HFFc6 (cell line): ENCODE results near the gene PELI2. TPM values are rescaled to one million over a fixed set of nuclear protein-coding genes. Genes with fewer than 3 reads are reported as not detected.

Experiments
- DNase-seq: peaks from one replicate; pipeline ENCODE4 v3.0.0-alpha.2; 2018
- H3K27ac Mint-ChIP-seq: 2 replicates; pipeline ENCODE4 v1.8.0; 2020; ENCODE audit warnings: mild to moderate bottlenecking, mixed read lengths
- H3K27me3 Mint-ChIP-seq: 2 replicates; pipeline ENCODE4 v1.8.0; 2021; ENCODE audit warnings: mild to moderate bottlenecking, moderate library complexity, mixed read lengths; ENCODE audit not compliant: insufficient read depth
- H3K36me3 Mint-ChIP-seq: 2 replicates; pipeline ENCODE4 v1.8.0; 2021; ENCODE audit warnings: low read depth, mixed read lengths
- H3K4me1 Mint-ChIP-seq: 2 replicates; pipeline ENCODE4 v1.8.0; 2020; ENCODE audit warnings: low read depth, mixed read lengths
- H3K4me3 Mint-ChIP-seq: 2 replicates; pipeline ENCODE4 v1.8.0; 2020; ENCODE audit warnings: mild to moderate bottlenecking, moderate library complexity, mixed read lengths
- H3K9me3 Mint-ChIP-seq: 2 replicates; pipeline ENCODE4 v1.8.0; 2020; ENCODE audit warnings: mild to moderate bottlenecking, mixed read lengths
- CTCF ChIP-seq: fragments of 200-600 bp; sonication (generic); IDR thresholded peaks from 2 replicates; pipeline ENCODE4 v1.5.0; 2021; ENCODE audit warnings: antibody characterized with exemption, mild to moderate bottlenecking
- long read RNA-seq: library from polyadenylated mRNA; unstranded; transcript quantifications from one replicate; pipeline ENCODE4 v2.0.0, GENCODE V29; 2019
- total RNA-seq, 6 experiments: library from RNA; stranded (reverse); fragmentation: NEBNext Ultra II Directional; extraction: Animal tissue kit (Norgen Biotek cat#: 25700); gene quantifications; 2 replicates in 1 of 6; 3 replicates in 5 of 6; pipeline ENCODE4 v1.2.3, GENCODE V29; 2021

The PELI2 gene
- 1 to 10 TPM in 5 of 6 experiments, under 1 TPM in 1; 0.69 to 5.9 (median 4.6) TPM for total RNA-seq
- long read RNA-seq, partial matches to known transcripts = 0 of 2 reads
- long read RNA-seq, other reads (novel, unspliced or antisense) = 2 of 2 reads

- H3K27me3 Mint-ChIP-seq = peaks cover 4% of the 10 kb centered on the region; the same call in 1 of the 2 replicates
- no peaks in the 10 kb centered on the region for H3K36me3 Mint-ChIP-seq
- H3K4me1 Mint-ChIP-seq = peaks cover 39% of the 10 kb centered on the region
- DNase-seq = peak; percentile 51
- peak; percentile 19; the same call in 1 of the 2 replicates for TF ChIP-seq CTCF
- peak within 1 kb of the TSS; percentile 78; the same call in 1 of the 2 replicates for H3K27ac Mint-ChIP-seq
- no peaks in the 10 kb centered on the region for H3K9me3 Mint-ChIP-seq
- peak within 1 kb of the TSS; percentile 95 for H3K4me3 Mint-ChIP-seq
Measured at GRCh38 chr14:56117765-56118610, at the start of gene PELI2. PELI2 (plus strand) TSS chr14:56118411; CDS start chr14:56118661, 250 bp downstream.

GRCh38 chr14:56073799-56074198, 44.4 kb upstream of the PELI2 start:
- Mint-ChIP-seq H3K27me3 (peaks cover 15% of the 10 kb centered on the region), H3K36me3 (no peaks in the 10 kb centered on the region), H3K27ac (no peak overlapping the region), H3K9me3 (no peaks in the 10 kb centered on the region), H3K4me1 (no peaks in the 10 kb centered on the region), H3K4me3 (no peak overlapping the region)
- TF ChIP-seq CTCF = no peak
- no peak for DNase-seq

- no peak for DNase-seq
- Mint-ChIP-seq H3K27me3 (peaks cover 15% of the 10 kb centered on the region), H3K4me1 (no peaks in the 10 kb centered on the region), H3K36me3 (no peaks in the 10 kb centered on the region), H3K9me3 (no peaks in the 10 kb centered on the region), H3K27ac (no peak overlapping the region), H3K4me3 (no peak overlapping the region)
- no peak for TF ChIP-seq CTCF
Measured at GRCh38 chr14:56075301-56075700, 42.9 kb upstream of the PELI2 start.

GRCh38 chr14:56081139-56081538, 37.1 kb upstream of the PELI2 start:
- Mint-ChIP-seq H3K27me3 (peaks cover 21% of the 10 kb centered on the region), H3K36me3 (no peaks in the 10 kb centered on the region), H3K4me3 (no peak overlapping the region), H3K4me1 (no peaks in the 10 kb centered on the region), H3K9me3 (no peaks in the 10 kb centered on the region), H3K27ac (no peak overlapping the region)
- no peak for TF ChIP-seq CTCF
- no peak for DNase-seq

GRCh38 chr14:56082880-56083279, 35.3 kb upstream of the PELI2 start:
- Mint-ChIP-seq H3K27me3 (peaks cover 22% of the 10 kb centered on the region), H3K9me3 (no peaks in the 10 kb centered on the region), H3K36me3 (no peaks in the 10 kb centered on the region), H3K4me3 (no peak overlapping the region), H3K27ac (no peak overlapping the region), H3K4me1 (no peaks in the 10 kb centered on the region)
- no peak for TF ChIP-seq CTCF
- DNase-seq = no peak
